Heart left ventricle (tissue), 16 donors: ENCODE results near the gene SOX2. TPM values are rescaled to one million over a fixed set of nuclear protein-coding genes. Genes with fewer than 3 reads are reported as not detected.

Experiments used
- ATAC-seq, 4 donors: fragments of 200-7000 bp; cut with Tn5 transposase; one replicate each; pipeline ENCODE4 v1.9.1; 2020 to 2022; ENCODE audit warnings: moderate library complexity in 4 of 4, mild to moderate bottlenecking in 3 of 4, moderate number of reproducible peaks in 1 of 4
- DNase-seq, 5 donors: peaks; one replicate each; pipeline ENCODE4 v3.0.0-alpha.2; 2020
- H3K27ac ChIP-seq, 12 donors: fragments of 200-600 bp; sonication (generic) in 4 of 12; one replicate each; pipeline versions ENCODE4 v1.5.0 to v1.8.0; 2016 to 2022; ENCODE audit warnings: mild to moderate bottlenecking in 2 of 12
- H3K27me3 ChIP-seq, 9 donors: fragments of 200-600 bp; sonication (generic) in 2 of 9; one replicate each; pipeline versions ENCODE4 v1.5.1 to v1.8.0; 2016 to 2022; ENCODE audit warnings: mild to moderate bottlenecking in 3 of 9
- H3K36me3 ChIP-seq, 9 donors: fragments of 200-600 bp; sonication (generic) in 2 of 9; one replicate each; pipeline versions ENCODE4 v1.5.0 to v1.8.0; 2018 to 2022; ENCODE audit warnings: mild to moderate bottlenecking in 2 of 9
- H3K4me1 ChIP-seq, 12 donors: fragments of 200-600 bp; sonication (generic) in 4 of 12; one replicate each; pipeline versions ENCODE4 v1.5.0 to v1.8.0; 2016 to 2022; ENCODE audit warnings: mild to moderate bottlenecking in 3 of 12
- H3K4me3 ChIP-seq, 12 donors: fragments of 200-600 bp; sonication (generic) in 4 of 12; one replicate each; pipeline versions ENCODE4 v1.5.0 to v1.8.0; 2017 to 2022; ENCODE audit warnings: mild to moderate bottlenecking in 9 of 12, moderate library complexity in 4 of 12
- H3K9me3 ChIP-seq, 12 donors: fragments of 200-600 bp; sonication (generic) in 4 of 12; one replicate each; pipeline versions ENCODE4 v1.5.0 to v1.8.0; 2016 to 2022; ENCODE audit warnings: mild to moderate bottlenecking in 1 of 12
- POLR2A ChIP-seq, 2 donors: fragments of 450-650 bp; IDR thresholded peaks; one replicate each; pipeline ENCODE4 v1.6.1; 2017; ENCODE audit warnings: antibody characterized with exemption in 2 of 2, mild to moderate bottlenecking in 2 of 2, moderate library complexity in 2 of 2
- WGBS, 4 donors: extraction: QIAGEN DNeasy Blood & Tissue Kit in 2 of 4; methylation state at CpG; one replicate each; pipeline versions ENCODE4 v1.1.5 to v1.1.7; 2013 to 2018; 5-methylcytosine and 5-hydroxymethylcytosine counted together
- intact Hi-C, 10 donors: fragments of 100-400 bp; cut with DNase I; formaldehyde crosslinking; loops; one replicate each; pipeline versions ENCODE4 v1.11.1 to v1.14.2; 2022
- polyA plus RNA-seq, 2 donors: library from polyadenylated mRNA; stranded (reverse); fragments of 200-250 nt; gene quantifications; one replicate each; pipeline ENCODE4 v1.2.3, GENCODE V29; 2013
- total RNA-seq, 9 donors: library from RNA; depleted of rRNA in 2 of 9; stranded (reverse); fragments of >200 nt in 2 of 9; fragmentation: NEBNext Ultra II Directional in 3 of 9; extraction: Animal tissue kit (Norgen Biotek cat#: 25700) in 3 of 9; gene quantifications; one replicate each; pipeline versions ENCODE4 v1.1.0 to v1.2.4, GENCODE V29; 2016 to 2023
- TF ChIP-seq, protein P1 (sequence below), 12 donors: fragments of 200-600 bp; sonication (generic) in 4 of 12; IDR thresholded peaks; one replicate each; pipeline versions ENCODE4 v1.5.0 to v1.8.0; 2018 to 2022; ENCODE audit warnings: antibody characterized with exemption in 12 of 12, mild to moderate bottlenecking in 5 of 12
- donor health status: ischemic (EF 13 %, LVEDD 7.1; RV severe dilation, severe dysfunction).
- donor health status: healthy with polysubstance abuse.
- donor health status: DM: no; HTN: yes; CAD: no.
- donor health status: DM: no; HTN: no; CAD: no.
- donor health status: ischemic (EF 25% LVEDD 6.9; RV normal size, moderate dysfunction).
- donor health status: ischemic (EF 25% LVEDD 5.7; RV mildly dilated, moderate dysfunction).
- donor health status: healthy.
- donor health status: DM: yes; HTN: yes; CAD: no.
- donor health status: ischemic (EF 35%, LVEDD 5.7; RV mildly dilated, moderate dysfunction).
- donor health status: nonischemic (EF 11% LVEDD 7.7; RV severe dilation, severe dysfunction).
- donor health status: DM: yes; HTN: yes; CAD: no.
- donor health status: PGD.
- donor health status: ischemic (EF 29% LVEDD 5.4; RV normal size, mild dysfunction).
- donor health status: nonischemic (EF 23%, LVEDD 6.1; RV moderate dilation, normal function).

SOX2 gene
- total and polyA plus RNA-seq, 11 donors, result 0.09 to 1.1 (median 0.23) TPM; not detected in 5

DNA sequence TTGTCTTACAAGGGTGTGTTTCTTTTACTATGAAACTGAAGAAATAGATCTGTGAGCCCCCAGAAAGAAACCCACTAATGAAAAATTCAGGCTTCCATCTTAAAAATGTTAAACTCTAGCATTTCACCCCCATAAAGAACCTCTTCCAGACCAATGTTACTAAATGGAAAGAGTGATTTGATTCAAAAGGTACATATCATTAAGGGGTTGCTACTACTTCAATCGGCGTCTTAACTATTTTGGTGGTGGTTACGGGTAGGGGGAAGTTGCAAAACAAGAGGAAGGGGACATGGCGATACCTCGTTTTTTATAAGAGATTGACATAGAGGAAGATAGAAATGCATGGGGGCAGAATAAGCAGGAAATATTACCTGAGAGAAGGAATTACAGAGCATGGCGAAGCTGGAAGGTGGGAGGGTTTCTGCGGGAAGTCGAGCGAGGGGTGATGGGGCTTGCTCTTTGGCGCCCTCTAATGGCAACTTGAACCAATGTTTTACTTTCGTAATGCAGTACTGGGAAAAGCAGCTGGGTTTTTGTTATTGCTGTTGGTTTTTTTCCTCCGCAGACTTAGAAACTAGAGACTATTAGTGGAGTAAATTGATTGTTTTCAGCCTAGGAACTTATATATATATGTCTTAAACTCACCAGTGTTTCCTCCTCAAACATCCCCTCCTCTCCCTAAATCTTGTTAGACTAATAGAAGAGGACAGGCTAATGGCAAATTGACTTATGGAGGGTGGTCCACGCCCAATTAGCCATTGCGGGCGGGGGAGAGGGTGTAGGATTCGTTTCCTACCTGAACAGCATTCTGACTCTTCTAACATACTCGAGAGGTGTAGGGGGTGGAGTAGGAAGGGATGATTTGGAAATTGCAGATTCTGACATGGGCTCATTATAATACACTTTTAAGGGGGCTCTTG, 11.3 kb upstream of the SOX2 start:
- H3K4me1 ChIP-seq, result peaks cover 0 to 31% (median 15%) of the 10 kb centered on the region in 12 donors
- H3K9me3 ChIP-seq, result no peaks in the 10 kb centered on the region
- peak in 3 of 4 donors; percentile 69 to 81 (median 77) for ATAC-seq
- peak in 4 of 5 donors; percentile 41 to 60 (median 50) for DNase-seq
- H3K36me3 ChIP-seq, result no peaks in the 10 kb centered on the region
- TF ChIP-seq, protein P1, sequence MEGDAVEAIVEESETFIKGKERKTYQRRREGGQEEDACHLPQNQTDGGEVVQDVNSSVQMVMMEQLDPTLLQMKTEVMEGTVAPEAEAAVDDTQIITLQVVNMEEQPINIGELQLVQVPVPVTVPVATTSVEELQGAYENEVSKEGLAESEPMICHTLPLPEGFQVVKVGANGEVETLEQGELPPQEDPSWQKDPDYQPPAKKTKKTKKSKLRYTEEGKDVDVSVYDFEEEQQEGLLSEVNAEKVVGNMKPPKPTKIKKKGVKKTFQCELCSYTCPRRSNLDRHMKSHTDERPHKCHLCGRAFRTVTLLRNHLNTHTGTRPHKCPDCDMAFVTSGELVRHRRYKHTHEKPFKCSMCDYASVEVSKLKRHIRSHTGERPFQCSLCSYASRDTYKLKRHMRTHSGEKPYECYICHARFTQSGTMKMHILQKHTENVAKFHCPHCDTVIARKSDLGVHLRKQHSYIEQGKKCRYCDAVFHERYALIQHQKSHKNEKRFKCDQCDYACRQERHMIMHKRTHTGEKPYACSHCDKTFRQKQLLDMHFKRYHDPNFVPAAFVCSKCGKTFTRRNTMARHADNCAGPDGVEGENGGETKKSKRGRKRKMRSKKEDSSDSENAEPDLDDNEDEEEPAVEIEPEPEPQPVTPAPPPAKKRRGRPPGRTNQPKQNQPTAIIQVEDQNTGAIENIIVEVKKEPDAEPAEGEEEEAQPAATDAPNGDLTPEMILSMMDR (IDR thresholded peaks at IDR 0.05), result peak; percentile 61 to 90 (median 83)
- TF ChIP-seq POLR2A (IDR thresholded peaks at IDR 0.05), result no peak
- peaks cover 57 to 99% (median 97%) of the 10 kb centered on the region in 9 donors for H3K27me3 ChIP-seq
- H3K27ac ChIP-seq, result no peak overlapping the region
- intact Hi-C loops, result loop anchor here in 7 of 10 donors (2.0 to 5.0 kb wide), 4 partner anchors 373 to 493 kb away; no protein-coding TSS in a partner anchor
- peak overlapping the region in 3 of 12 donors; percentile 8 to 25 (median 13) for H3K4me3 ChIP-seq
- 8 to 14% (median 11%) methylated on average over 17 of the region's 17 CpGs for WGBS, 4 donors

DNA sequence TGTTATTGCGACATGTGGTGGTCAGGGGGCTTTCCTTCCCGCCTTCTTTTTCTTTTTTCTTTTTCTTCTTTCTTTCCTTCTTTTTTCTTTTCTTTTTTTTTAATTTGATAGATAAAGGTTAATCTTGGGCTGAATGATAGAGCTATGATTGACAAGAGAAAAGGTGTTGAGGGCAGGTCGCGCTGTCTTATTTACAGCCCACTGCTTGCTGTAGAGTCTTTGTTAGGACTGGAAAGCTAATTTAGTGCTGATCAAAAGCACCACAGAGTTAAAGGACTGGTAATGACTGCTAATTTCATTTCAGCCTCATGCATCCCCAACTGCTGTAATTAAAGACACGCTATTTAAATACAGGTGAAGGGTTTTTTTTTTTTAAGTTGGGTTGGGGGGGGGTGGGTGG, 10.6 kb upstream of the SOX2 start:
- TF ChIP-seq, protein P1 (IDR thresholded peaks at IDR 0.05), result no peak
- TF ChIP-seq POLR2A (IDR thresholded peaks at IDR 0.05), result no peak
- ATAC-seq (no peak), DNase-seq (no peak)
- Histone ChIP-seq H3K27me3 (peaks cover 54 to 99% (median 97%) of the 10 kb centered on the region in 9 donors), H3K36me3 (no peaks in the 10 kb centered on the region), H3K4me3 (no peak overlapping the region), H3K4me1 (peaks cover 0 to 24% (median 8%) of the 10 kb centered on the region in 12 donors), H3K27ac (no peak overlapping the region), H3K9me3 (no peaks in the 10 kb centered on the region)
- 8 to 12% (median 9%) methylated on average over 5 of the region's 5 CpGs for WGBS, 4 donors
- intact Hi-C loops, result loop anchor here in 7 of 10 donors (2.0 to 5.0 kb wide), 4 partner anchors 374 to 494 kb away; no protein-coding TSS in a partner anchor

DNA sequence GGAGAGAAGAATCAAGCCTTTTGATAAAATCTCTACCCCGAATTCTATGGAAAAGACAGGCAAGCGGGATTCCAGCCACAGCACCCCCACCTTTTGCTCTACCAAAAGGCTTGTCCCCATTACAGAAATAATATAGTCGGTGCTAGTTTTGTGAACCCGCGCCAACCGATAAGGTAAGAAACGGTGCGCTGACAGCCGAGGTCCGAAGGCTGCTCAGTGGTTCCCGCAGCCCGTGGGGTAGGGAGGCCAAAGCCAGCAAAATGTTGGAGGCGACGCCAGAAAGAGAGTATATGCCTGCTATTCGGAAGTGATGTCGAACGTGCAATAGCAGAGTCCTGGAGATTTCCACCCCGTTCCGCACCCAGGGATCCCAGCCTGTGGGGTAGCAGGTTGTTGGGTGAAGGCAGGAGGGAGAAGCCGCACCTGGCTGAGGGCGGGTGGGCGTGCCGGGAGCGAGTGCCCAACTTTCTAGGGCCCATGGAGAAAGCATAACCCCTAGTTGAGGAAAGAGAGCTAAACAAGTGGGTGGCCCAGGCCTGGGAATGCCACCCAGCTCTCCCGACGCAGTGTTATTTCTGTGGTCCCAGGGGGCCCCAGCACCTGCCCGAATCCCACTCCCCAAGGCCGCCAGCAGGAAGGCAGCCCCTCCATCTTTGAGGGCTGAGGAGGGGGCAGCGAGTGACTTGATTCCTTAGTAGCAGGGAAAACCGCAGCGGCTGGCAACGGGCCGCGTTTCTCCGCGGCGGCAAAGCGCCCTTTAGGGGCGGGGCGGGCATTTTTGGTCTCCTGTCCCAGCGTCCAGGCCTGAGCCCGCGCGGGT, 7.9 kb upstream of the SOX2 start:
- Histone ChIP-seq H3K27ac (no peak overlapping the region), H3K36me3 (no peaks in the 10 kb centered on the region), H3K4me3 (peak overlapping the region in 2 of 12 donors; percentile 8 to 12), H3K9me3 (no peaks in the 10 kb centered on the region), H3K27me3 (peaks cover 47 to 99% (median 98%) of the 10 kb centered on the region in 9 donors), H3K4me1 (peaks cover 0 to 19% (median 2%) of the 10 kb centered on the region in 12 donors)
- no peak for TF ChIP-seq POLR2A (IDR thresholded peaks at IDR 0.05)
- TF ChIP-seq, protein P1 (IDR thresholded peaks at IDR 0.05), result no peak
- DNase-seq (no peak), ATAC-seq (no peak)
- intact Hi-C loops, result loop anchor here in 6 of 10 donors (5.0 kb wide), 3 partner anchors 377 to 497 kb away; no protein-coding TSS in a partner anchor
- 2 to 9% (median 6%) methylated on average over 38 to 44 of the region's 44 CpGs for WGBS, 4 donors
